Right forelimb (tissue), 1 donor: ENCODE results near the gene GLB1L.

Experiments used
- DNase-seq: peaks from one replicate; pipeline ENCODE4 v3.0.0-alpha.2; 2018

Gene GLB1L

GRCh38 chr2:219252900-219253752, 7.9 kb upstream of the GLB1L start, which contains the start of gene TUBA4B:
TSS of gene TUBA4B (plus strand) at chr2:219253243. CDS start at chr2:219253408, 165 bp downstream.
- peak; percentile 65 for DNase-seq

GRCh38 chr2:219252570-219252899, 7.3 kb upstream of the GLB1L start:
- no peak for DNase-seq

- DNase-seq = no peak
These were observed 6.8 kb upstream of the GLB1L start for GRCh38 chr2:219252084-219252483.

- DNase-seq = no peak
These were observed 6.4 kb upstream of the GLB1L start for GRCh38 chr2:219251656-219252055.

- DNase-seq = no peak
These were observed 5.0 kb upstream of the GLB1L start for GRCh38 chr2:219250049-219250781.

GRCh38 chr2:219249203-219249980, 4.1 kb upstream of the GLB1L start:
- peak; percentile 63 for DNase-seq

- DNase-seq = no peak
These were observed 3.6 kb upstream of the GLB1L start for GRCh38 chr2:219248845-219249202.

GRCh38 chr2:219247678-219248642, 2.7 kb upstream of the GLB1L start:
- DNase-seq = no peak

- DNase-seq = no peak
These were observed 1.3 kb upstream of the GLB1L start for GRCh38 chr2:219246559-219246958.

GRCh38 chr2:219245899-219246230, 621 bp upstream of the GLB1L start:
- DNase-seq = no peak

- no peak for DNase-seq
These were observed 476 bp downstream of the GLB1L start for GRCh38 chr2:219244789-219245147.

GRCh38 chr2:219243291-219243761, 1.9 kb downstream of the GLB1L start:
- no peak for DNase-seq

- DNase-seq = no peak
These were observed 10.9 kb downstream of the GLB1L start for GRCh38 chr2:219234331-219234730.

- no peak for DNase-seq
These were observed 15.1 kb downstream of the GLB1L start for GRCh38 chr2:219230059-219230540.

GRCh38 chr2:219229305-219230058, 15.8 kb downstream of the GLB1L start, which contains the start of the genes ANKZF1 and ATG9A:
TSS of gene ANKZF1 (plus strand) at chr2:219229806. CDS start at chr2:219230258, 452 bp downstream.
TSS of gene ATG9A (minus strand) at chr2:219229636. CDS start at chr2:219228024, 1,612 bp downstream.
- DNase-seq = peak; percentile 98

GRCh38 chr2:219228911-219229304, 16.3 kb downstream of the GLB1L start:
- no peak for DNase-seq

GRCh38 chr2:219228041-219228910, 17.0 kb downstream of the GLB1L start:
- DNase-seq = no peak

- no peak for DNase-seq
These were observed 19.9 kb downstream of the GLB1L start for GRCh38 chr2:219225350-219225749.

- no peak for DNase-seq
These were observed 21.2 kb downstream of the GLB1L start for GRCh38 chr2:219223831-219224610.
